Measurements from ENCODE around the gene BCL7A.
"Not testable (repeated sequence)": the region's sequence is repeated elsewhere in the genome, so short reads cannot be mapped to it uniquely, and the experiment has no call there.

The BCL7A gene

GRCh38 chr12:122056406-122056805 lies 34.7 kb downstream of the BCL7A start:
- DNase-seq: not testable (repeated sequence)

DNA sequence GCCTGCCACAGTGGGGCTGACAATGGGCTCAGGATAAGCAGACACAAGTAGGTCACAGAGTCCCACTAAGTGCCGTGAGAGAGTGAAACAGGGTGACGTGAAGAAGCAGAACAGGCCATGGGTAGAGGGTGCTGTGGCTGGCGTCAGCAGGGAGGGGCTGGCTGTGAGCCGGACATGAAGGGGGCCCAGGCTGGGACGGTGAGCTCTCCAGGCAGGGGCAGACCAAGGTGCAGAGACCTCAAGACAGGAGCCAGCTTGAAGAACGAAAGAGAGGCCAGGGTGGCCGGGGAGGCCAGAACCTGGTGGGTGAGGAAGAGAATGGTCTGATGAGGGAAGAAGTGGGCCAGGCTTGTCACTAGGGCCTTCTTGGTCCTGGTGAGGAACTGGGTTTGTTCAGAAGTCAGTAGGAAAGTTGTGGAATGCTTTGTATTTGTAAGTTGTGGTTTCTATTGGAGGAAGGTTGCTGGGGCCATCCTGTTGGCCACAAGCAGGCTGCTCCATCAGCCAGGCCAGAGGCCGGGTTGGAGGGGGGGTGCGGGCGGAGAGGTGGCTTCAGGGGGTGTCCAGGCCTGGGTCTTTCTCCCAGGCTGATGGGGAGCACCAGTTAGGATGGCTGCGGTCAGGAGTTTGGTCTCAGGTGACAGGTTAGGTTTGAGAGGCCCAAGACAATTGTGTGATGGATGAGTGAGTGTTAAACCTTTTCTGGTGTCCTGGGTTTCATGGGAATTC lies 35.5 kb downstream of the BCL7A start:
- DNase-seq: no peak

DNA sequence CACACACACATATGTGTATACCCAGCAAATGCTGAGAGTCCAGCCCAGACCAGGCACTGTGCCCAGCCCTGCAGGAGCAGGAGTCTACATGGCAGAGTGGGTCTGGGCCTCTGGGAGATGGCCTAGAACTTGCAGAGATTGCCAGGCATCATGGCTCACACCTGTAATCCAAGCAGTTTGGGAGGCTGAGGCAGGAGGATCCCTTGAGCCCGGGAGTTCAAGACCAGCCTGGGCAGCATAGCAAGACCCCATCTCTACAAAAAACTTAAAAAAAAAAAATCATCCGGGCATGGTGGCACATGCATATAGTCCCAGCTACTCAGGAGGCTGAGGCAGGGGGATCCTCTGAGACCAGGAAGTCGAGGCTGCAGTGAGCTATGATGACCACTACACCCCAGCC lies 36.1 kb downstream of the BCL7A start:
- DNase-seq: no peak

DNA sequence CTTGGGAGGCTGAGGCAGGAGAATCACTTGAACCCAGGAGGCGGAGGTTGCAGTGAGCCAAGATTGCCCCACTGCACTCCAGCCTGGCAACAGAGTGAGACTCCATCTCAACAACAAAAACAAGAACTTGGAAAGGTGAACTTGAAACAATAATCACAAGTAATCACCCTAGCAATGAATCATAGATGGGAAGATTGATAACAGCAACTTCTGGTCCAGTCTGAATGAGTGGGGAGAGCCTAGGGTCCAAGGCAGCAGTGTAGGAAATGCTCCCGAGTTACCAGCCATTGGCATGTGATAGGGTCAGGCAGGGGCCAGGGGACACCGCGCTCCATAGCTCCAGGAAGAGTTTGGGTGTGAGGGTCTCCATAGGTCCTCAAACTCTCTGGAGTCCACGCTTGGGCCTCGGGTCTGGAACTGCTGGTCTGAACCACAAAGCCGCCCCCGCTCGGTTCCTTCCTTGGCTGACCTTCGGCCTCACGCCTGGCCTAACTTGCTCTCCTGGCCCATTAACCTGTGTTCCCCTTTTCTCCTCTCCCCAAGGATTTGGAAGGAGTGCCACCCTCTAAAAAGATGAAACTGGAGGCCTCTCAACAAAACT lies 37.0 kb downstream of the BCL7A start:
- no peak for DNase-seq

DNA sequence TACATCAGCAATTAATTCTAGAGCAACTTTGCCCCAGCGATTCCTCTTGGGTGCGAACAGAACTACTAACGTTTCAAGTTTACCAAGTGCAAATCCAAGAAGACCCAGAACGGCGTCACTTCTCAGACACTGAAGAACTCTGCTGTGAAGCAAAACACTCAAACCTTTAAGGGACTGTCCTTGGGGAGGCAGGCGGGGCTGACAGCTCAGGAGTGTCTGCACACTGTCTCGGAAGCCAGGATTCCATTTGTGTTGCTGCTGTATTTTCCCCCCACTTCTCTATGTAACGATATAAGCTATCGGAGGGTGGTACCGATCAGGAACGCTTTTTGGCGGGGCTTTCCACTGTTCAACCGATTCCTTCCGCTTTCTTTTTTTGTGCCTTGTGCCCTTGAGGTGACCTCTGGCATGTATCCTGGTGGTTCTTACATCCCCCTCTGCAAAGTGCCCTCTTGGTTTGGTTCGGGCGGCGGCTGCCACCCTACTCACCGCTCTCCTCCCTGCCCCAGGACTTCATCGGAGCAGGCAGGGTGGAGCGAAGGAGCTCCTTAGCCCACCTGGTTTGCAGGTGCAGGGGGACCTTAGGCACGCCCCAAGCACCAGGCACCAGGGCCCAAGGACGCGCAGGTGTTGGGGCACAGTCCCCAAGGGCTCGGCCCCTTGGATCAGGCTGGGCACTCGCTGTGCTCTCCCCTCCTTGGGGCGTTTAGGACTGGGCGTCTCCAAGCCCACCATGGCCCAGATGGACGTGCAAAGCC lies 37.7 kb downstream of the BCL7A start:
- no peak for DNase-seq

- no peak for DNase-seq
These were observed 38.4 kb downstream of the BCL7A start for GRCh38 chr12:122060081-122060501.

DNA sequence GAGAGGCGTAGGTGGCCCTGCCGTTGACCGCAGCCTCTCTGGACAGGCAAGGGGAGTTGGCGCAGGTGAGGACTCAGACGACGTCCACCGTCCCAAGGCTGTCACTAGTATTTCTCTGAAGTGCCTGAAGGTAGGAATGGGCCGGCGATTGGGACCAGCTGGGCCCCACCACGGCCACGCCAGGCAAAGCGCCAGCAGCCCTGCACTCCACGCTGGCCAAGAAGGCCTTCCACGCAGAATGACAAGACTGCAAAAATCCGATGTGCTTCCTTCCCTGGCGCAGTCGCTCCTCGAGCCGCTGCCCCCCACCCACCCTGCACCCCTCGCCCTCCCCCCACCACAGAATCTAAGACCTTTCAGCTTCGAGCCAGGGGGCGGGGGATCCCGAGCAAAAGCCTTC lies 39.6 kb downstream of the BCL7A start:
- no peak for DNase-seq

DNA sequence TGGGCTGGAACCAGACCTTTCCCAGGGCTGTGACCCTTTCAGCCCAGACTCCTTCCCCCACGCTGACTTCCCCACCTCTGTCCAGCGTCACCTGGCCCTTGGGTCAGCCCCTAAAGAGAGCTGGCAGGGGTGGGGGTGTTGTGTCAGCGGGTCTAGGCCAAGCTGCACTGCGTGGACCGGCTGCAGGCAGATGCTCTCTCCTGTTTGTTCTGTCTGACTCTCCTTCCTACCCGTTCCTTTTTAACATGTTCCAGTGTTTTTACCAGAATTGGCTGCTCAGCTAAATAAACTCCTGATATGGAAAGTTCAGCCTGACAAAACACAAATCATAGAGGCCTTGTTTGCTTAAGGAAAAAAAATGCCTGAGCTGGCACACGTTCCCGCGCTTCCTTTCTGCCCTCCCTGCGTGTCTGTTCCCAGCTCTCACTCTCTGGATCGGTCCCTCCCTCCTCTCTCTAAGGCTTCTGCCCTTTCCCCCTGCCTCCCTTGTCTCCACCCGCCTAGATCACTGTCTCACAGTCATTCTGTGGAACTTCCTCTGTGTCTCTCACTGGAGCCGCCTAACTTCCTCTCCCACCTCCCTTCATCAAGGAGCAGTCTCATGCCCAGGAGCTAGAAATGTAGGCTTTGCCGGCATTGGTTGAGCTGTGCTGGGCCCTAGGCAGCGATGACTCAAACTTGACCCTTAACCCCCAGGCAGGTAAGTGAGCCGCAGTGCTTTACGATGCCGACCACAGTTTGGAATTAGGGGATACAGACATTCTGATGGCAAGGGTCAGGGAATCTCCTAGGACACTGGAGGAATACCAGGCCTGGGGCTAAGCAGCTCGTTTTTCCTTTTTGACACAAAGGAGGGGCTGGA lies 41.4 kb downstream of the BCL7A start:
- peak; percentile 88 for DNase-seq

DNA sequence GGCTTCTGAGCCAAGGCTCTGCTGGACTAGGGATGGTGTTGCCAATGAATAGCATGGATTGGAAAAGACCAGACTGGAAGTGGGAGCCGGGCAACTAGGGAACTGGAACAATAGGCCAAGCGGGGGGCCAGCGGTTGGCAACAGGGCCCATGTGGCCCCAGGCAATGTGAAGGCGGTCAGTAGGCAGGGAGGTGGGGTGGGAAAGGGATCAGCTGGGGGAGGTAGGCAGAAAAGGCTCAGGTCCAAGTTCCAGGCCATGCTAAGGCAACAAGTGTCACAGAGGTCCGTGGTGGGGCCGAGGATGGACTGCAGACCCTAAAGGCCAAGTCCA lies 42.0 kb downstream of the BCL7A start:
- DNase-seq: no peak

DNA sequence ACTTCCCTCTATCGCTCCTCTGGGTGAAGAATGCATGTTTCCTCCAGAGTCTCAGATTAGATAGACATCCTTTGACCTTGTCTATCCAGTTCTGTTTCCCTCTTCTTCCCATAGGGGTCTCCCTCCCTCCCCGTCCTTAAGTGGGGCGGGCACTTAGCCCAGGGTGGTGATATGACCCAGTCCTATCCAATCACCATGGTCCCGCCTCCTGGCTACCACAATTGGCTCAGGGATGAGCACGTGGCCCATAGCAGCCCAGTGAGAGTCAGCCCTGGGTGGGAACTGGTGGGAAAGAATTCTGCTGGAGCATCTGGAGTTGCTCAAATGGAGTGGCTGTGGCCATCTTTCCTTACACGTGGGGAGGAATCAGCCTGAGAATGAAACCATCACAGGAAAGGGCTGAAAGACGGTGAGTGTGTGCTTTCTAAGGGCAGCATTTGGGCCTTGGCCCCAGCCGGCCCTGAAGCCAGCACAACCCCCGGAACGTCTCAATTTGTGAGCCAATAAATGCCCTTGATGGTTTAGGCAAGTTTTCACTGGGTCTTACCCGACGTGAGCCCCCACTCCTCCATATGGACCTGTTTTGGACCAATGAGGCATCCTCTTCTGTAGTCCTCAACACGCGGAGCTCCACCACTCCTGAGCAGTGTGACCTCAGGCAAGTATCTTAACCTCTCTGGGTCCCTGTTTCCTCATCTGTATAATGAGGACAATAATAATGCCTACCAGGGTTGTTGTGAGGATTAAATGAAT lies 42.5 kb downstream of the BCL7A start:
- peak; percentile 97 for DNase-seq

DNA sequence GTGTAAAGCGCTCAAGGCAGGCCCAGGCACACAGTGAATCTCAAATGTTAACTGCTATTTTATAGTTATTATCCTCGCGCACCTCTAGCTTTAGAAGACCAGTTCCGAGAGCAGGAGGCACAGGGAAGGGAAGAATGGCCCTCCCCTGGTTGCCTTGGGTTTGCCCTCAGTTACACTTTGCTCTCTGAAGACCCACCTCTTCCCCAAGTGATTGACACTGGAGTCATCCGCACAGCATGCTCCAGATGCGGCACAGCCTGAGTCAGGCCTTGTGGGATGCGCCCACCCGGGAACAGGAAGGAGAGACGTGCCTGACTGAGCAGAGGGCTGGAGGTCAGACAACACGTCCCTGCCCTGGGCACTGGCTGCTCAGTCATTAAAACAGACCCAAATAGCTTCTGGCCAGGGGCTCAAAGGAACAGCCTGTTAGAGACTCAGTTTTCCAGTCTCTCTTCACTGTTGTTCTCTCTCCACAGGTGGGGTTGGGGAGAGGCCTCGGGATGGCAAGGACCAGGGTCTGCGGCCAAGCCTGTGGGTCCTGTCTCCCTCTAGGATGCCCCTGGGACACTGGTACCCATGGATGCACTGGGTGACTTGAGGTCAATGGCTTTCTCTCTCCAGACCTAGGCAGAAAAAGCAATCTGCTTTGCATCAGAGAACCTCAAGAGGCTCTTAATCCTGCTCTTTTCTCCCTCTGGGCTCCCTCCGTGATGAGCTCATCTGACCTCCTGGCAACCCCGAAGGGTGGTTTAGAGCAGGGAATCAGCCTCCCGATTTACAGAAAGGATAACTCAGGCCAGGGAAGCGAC lies 43.3 kb downstream of the BCL7A start:
- peak; percentile 97 for DNase-seq

DNA sequence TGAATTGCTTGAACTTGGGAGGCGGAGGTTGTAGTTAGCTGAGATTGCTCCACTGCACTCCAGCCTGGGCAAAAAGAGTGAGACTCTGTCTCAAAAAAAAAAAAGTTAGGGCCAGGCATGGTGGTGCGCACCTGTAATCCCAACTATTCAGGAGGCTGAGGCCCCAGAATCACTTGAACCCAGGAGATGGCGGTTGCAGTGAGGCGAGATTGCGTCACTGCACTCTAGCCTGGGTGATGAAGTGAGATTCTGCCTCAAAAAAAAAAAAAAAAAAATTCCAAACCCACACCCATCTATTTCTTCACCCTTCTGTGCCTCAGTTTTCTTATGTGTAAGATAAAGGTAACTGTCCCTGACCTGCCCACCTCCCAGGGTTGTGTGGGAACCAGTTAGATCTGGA lies 45.9 kb downstream of the BCL7A start:
- DNase-seq: no peak

DNA sequence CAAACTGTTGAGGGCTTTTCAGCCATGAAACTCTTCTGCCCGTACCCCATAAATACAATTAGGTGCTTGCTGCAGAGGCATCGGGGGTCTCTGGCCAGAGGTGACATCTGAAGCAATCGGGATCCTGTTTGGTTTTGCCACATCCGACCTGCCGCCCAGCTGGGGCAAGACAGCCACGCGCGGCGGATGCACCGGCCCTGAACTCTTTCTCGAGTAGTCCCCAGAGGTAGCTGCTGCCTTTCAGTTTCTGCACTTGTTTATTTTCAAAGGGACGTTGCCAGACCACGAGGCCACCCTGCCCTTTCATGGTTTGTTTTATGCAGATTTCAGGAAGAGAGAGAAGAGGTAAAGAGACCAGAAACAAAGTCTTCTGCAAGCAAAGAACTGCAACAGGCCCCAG lies 46.3 kb downstream of the BCL7A start:
- DNase-seq: no peak

GRCh38 chr12:122072031-122072970 lies 50.6 kb downstream of the BCL7A start:
- DNase-seq: peak; percentile 94

DNA sequence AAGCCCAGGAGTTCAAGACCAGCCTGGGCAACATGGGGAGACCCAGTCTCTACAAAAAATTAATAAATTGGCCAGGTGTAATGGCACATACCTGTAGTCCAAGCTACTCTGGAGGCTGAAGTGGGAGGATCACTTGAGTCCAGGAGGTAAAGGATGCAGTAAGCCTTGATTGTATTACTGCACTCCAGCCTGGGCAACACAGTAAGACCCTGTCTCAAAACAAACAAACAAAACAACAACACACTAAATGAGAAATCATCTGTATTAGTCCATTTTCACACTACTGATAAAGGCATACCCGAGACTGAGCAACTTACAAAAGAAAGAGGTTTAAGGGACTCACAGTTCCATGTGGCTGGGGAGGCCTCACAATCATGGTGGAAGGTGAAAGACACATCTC lies 52.1 kb downstream of the BCL7A start:
- no peak for DNase-seq

DNA sequence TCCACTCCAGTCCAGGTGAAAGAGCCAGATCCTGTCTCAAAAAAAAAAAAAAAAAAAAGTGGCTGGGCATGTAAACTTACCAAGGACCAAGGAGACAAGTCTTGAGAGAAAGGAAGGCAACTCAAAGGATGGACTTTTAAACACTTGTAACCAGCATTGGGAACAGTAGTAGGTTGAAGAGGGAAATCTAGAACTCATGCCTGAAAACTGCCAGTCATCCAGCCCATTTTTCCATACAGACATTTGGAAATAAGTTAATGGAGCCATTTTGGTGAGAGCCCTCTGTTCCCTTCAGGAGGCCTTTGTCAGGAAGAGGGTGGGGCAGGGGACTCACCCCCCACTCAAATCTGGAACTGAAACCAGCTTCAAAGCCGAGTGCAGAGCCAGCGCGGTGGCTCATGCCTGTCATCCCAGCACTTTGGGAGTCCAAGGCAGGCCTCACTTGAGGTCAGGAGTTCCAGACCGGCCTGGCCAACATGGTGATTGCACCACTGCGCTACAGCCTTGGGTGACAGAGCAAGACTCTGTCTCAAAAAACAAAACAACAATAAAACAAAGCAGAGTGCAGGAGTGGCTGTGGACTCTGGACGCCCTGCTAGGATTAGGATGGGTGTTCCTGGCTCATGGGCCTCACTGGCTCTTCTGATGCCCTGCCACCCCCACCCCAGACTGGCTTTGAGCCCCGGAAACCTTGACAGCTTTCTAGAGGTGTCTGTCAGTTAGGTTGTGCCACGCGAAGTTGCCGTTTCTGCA lies 55.2 kb downstream of the BCL7A start:
- no peak for DNase-seq

- peak; percentile 80 for DNase-seq
These were observed 56.7 kb downstream of the BCL7A start, which contains the start of gene MLXIP for GRCh38 chr12:122078141-122079032. Gene MLXIP, plus strand, starts transcription at chr12:122078756. Its CDS starts 98 bp downstream, at chr12:122078854.

- DNase-seq: no peak
These were observed 57.4 kb downstream of the BCL7A start for GRCh38 chr12:122079033-122079531.

All from NCI-H226 (cell line).